Activated CD8-positive, alpha-beta T cell treated with anti-CD3 and anti-CD28 coated beads for 36 hours (primary cell): ENCODE results near the gene LCORL. TPM values are rescaled to one million over a fixed set of nuclear protein-coding genes. Genes with fewer than 3 reads are reported as not detected.

Source experiments
- ATAC-seq: fragments of 200-7000 bp; cut with Tn5 transposase; one replicate; pipeline ENCODE4 v1.10.0; 2021; ENCODE audit warnings: mild to moderate bottlenecking, moderate library complexity
- CTCF ChIA-PET: fragments of 350-600 bp; sonication (Branson Sonifier 250); formaldehyde crosslinking; loops from one replicate; lab custom pipeline; 2021; ENCODE audit warnings: antibody characterized with exemption; lab: Charles Lee
- POLR2A ChIA-PET: fragments of 350-600 bp; sonication (Branson Sonifier 250); formaldehyde crosslinking; loops from one replicate; lab custom pipeline; 2021; ENCODE audit warnings: antibody characterized with exemption; lab: Charles Lee
- DNase-seq: peaks from one replicate; pipeline ENCODE4 v3.0.0-alpha.2; 2020
- H3K27ac Mint-ChIP-seq: one replicate; pipeline ENCODE4 v1.8.0; 2021; ENCODE audit warnings: mild to moderate bottlenecking, mixed read lengths
- H3K27me3 Mint-ChIP-seq: one replicate; pipeline ENCODE4 v1.8.0; 2021; ENCODE audit warnings: mixed read lengths
- H3K36me3 Mint-ChIP-seq: one replicate; pipeline ENCODE4 v1.8.0; 2021; ENCODE audit warnings: low read depth, mixed read lengths
- H3K4me1 Mint-ChIP-seq: one replicate; pipeline ENCODE4 v1.8.0; 2021; ENCODE audit warnings: low read depth, mixed read lengths
- H3K4me3 Mint-ChIP-seq: one replicate; pipeline ENCODE4 v1.8.0; 2021; ENCODE audit warnings: mild to moderate bottlenecking, moderate library complexity, mixed read lengths
- H3K9me3 Mint-ChIP-seq: one replicate; pipeline ENCODE4 v1.8.0; 2021; ENCODE audit warnings: mixed read lengths
- CTCF ChIP-seq: fragments of 200-600 bp; IDR thresholded peaks from one replicate; pipeline ENCODE4 v1.8.0; 2022; ENCODE audit warnings: antibody characterized with exemption, mild to moderate bottlenecking
- intact Hi-C: fragments of 100-400 bp; cut with micrococcal nuclease; formaldehyde crosslinking; loops from one replicate; pipeline ENCODE4 v1.10.0; 2022
- total RNA-seq, 2 experiments: library from RNA; stranded (reverse); gene quantifications; one replicate each; pipeline ENCODE4 v1.2.3, GENCODE V29; 2021

Gene LCORL
- 10 to 100 TPM in 1 of 2 experiments, 1 to 10 TPM in 1; 8.9 to 10.3 TPM for total RNA-seq

DNA sequence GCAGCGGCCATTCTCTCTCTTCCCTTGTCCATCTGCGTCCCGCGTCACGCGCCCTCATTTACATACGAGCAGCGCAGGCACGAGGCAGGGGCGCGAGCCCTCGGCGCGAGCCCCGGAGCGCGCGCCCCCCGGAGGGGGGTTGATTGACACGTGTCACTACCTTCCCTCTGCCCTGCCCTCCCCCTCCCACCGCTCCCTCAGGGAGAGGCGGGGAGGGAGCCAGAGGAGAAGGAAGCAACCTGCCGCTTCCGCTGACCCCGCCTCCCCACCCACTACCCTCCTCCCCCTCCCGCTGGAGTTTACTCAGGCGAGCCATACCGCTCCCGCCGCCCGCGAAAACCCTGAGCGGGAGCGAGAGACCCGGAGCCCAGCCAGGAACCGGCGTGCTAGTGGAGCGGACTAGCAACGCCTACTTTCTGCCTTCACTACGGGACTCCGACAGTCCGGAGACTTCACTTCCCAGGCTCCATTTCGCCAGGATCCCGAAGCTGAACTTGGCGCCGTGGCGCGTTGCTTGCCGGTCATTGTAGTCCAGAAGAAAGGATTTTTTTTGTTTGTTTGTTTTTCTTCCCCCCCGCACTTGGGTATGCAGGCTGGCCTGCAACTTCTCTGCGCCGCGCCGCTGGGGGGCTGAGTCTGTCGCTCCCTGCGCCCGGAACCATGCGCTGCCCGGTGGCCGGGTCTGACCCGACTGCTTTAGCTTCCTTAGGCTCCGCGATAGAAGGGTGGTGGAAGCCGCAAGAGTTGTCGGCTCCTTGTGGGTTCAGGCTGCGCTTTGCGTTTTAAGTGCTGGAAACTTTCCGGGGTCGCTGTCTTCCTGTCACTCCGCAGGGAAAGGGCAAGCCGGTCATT lies at the start of gene LCORL:
Gene LCORL, minus strand, starts transcription at position 36 of the 852 bp plus-strand sequence. Its CDS starts 4 bp downstream, at position 32.
- intact Hi-C loops: loop anchor here (5.0 kb wide), 1 partner anchor 210 kb away; the partner anchor contains the start of genes DCAF16 and NCAPG
- CTCF ChIA-PET: interaction anchor here (1.5 kb wide), 1 partner anchor 9 kb away, joined by 5 read pairs; no protein-coding TSS in a partner anchor
- H3K36me3 Mint-ChIP-seq: no peaks in the 10 kb centered on the region
- H3K27me3 Mint-ChIP-seq: peaks cover 12% of the 10 kb centered on the region
- H3K4me3 Mint-ChIP-seq: peak within 1 kb of the TSS; percentile 91
- H3K27ac Mint-ChIP-seq: peak within 1 kb of the TSS; percentile 90
- TF ChIP-seq CTCF: no peak
- ATAC-seq (peak; percentile 88), DNase-seq (peak; percentile 93)
- peaks cover 20% of the 10 kb centered on the region for H3K4me1 Mint-ChIP-seq
- POLR2A ChIA-PET: interaction anchor here (1.3 kb wide), 1 partner anchor 166 kb away, joined by 3 read pairs; no protein-coding TSS in a partner anchor
- no peaks in the 10 kb centered on the region for H3K9me3 Mint-ChIP-seq

- POLR2A ChIA-PET: no interaction called here
- DNase-seq (no peak), ATAC-seq (no peak)
- TF ChIP-seq CTCF: no peak
- Mint-ChIP-seq H3K27me3 (peaks cover 34% of the 10 kb centered on the region), H3K9me3 (peaks cover 3% of the 10 kb centered on the region), H3K4me1 (no peaks in the 10 kb centered on the region), H3K27ac (no peak overlapping the region), H3K36me3 (no peaks in the 10 kb centered on the region), H3K4me3 (no peak overlapping the region)
- intact Hi-C loops: no loop called here
- CTCF ChIA-PET: interaction anchor here (1.3 kb wide), 1 partner anchor 13 kb away, joined by 3 read pairs; no protein-coding TSS in a partner anchor
Measured at GRCh38 chr4:18069810-18070209, 48.3 kb upstream of the LCORL start.

GRCh38 chr4:18067031-18067430 lies 45.5 kb upstream of the LCORL start:
- POLR2A ChIA-PET: no interaction called here
- intact Hi-C loops: no loop called here
- no peak for TF ChIP-seq CTCF
- Mint-ChIP-seq H3K27ac (no peak overlapping the region), H3K4me3 (no peak overlapping the region), H3K27me3 (peaks cover 38% of the 10 kb centered on the region), H3K9me3 (peaks cover 9% of the 10 kb centered on the region), H3K4me1 (no peaks in the 10 kb centered on the region), H3K36me3 (no peaks in the 10 kb centered on the region)
- CTCF ChIA-PET: no interaction called here
- DNase-seq: no peak
- ATAC-seq: no peak

DNA sequence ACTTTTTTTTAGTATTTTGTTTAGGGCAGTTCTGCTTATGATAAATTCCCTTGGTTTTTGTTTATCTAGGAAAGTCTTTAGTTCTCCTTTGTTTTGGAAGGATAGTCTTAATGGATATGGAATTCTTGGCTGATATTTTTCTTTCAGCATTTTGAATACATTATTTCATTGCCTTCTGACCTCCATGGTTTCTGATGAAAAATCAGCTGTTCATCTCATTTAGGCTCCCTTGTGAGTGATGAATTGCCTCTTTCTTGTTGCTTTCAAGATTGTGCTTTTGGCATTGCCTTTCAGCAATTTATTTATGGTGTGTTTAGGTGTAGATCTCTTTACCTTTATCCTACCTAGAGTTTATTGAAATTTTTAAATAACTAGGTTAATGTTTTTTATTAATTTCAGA lies 41.5 kb upstream of the LCORL start:
- ATAC-seq (no peak), DNase-seq (no peak)
- Mint-ChIP-seq H3K27ac (no peak overlapping the region), H3K4me3 (no peak overlapping the region), H3K4me1 (peaks cover 1% of the 10 kb centered on the region), H3K9me3 (peaks cover 9% of the 10 kb centered on the region), H3K27me3 (peaks cover 27% of the 10 kb centered on the region), H3K36me3 (no peaks in the 10 kb centered on the region)
- POLR2A ChIA-PET: no interaction called here
- CTCF ChIA-PET: no interaction called here
- TF ChIP-seq CTCF: no peak
- intact Hi-C loops: no loop called here
